OCI-LY7 (cell line): ENCODE data around the gene PRF1. TPM values are rescaled to one million over a fixed set of nuclear protein-coding genes. Genes with fewer than 3 reads are reported as not detected.

Source experiments
- BruUV-seq: library from RNA; stranded (reverse); fragments of 400-500 nt; replicated peaks from 2 replicates; lab custom pipeline; 2021; lab: Mats Ljungman, UMichigan
- CTCF ChIA-PET: fragments of 300-600 bp; sonication (Branson Sonifier 250); formaldehyde crosslinking; loops from one replicate; lab custom pipeline; 2022; ENCODE audit warnings: antibody characterized with exemption; ENCODE audit not compliant: unreplicated experiment; lab: Charles Lee
- POLR2A ChIA-PET: fragments of 300-600 bp; sonication (Branson Sonifier 250); formaldehyde crosslinking; loops from one replicate; lab custom pipeline; 2022; ENCODE audit warnings: antibody characterized with exemption; lab: Charles Lee
- DNase-seq: peaks from one replicate; pipeline ENCODE4 v3.0.0-alpha.2; 2015; ENCODE audit warnings: low spot score
- H2AFZ ChIP-seq: fragments of 200-600 bp; sonication (generic), shearing (Covaris generic); 2 replicates; pipeline ENCODE4 v1.6.1; 2014; ENCODE audit warnings: mild to moderate bottlenecking, antibody characterized with exemption, low read length, moderate library complexity
- H3K27ac ChIP-seq: fragments of 200-600 bp; sonication (generic); 2 replicates; pipeline ENCODE4 v1.5.1; 2014; ENCODE audit warnings: mixed run types, low read depth, mild to moderate bottlenecking, moderate library complexity, low read length, inconsistent platforms; ENCODE audit not compliant: poor library complexity, severe bottlenecking
- H3K36me3 ChIP-seq: fragments of 200-600 bp; sonication (generic); 2 replicates; pipeline ENCODE4 v1.6.1; 2014; ENCODE audit warnings: mild to moderate bottlenecking, antibody characterized with exemption, low read length, moderate library complexity, mixed read lengths; ENCODE audit not compliant: insufficient read depth
- H3K4me1 ChIP-seq: fragments of 200-600 bp; sonication (generic); 2 replicates; pipeline ENCODE4 v1.5.1; 2014; ENCODE audit warnings: mild to moderate bottlenecking, low read length; ENCODE audit not compliant: insufficient read depth, poor library complexity, severe bottlenecking
- H3K4me2 ChIP-seq: fragments of 200-600 bp; sonication (generic); 2 replicates; pipeline ENCODE4 v1.6.1; 2014; ENCODE audit warnings: mild to moderate bottlenecking, low read length
- H3K4me3 ChIP-seq: fragments of 200-600 bp; sonication (generic); 2 replicates; pipeline ENCODE4 v1.5.1; 2014; ENCODE audit warnings: mild to moderate bottlenecking, low read depth, low read length; ENCODE audit not compliant: poor library complexity, severe bottlenecking
- H3K79me2 ChIP-seq: fragments of 200-600 bp; sonication (generic); 2 replicates; pipeline ENCODE4 v1.6.1; 2016; ENCODE audit warnings: low read depth, mild to moderate bottlenecking, low read length, moderate library complexity, mixed read lengths; ENCODE audit not compliant: insufficient read depth
- H3K9me2 ChIP-seq: fragments of 200-600 bp; sonication (generic); 2 replicates; pipeline ENCODE4 v1.6.1; 2016; ENCODE audit warnings: mild to moderate bottlenecking, low read length, mixed read lengths; ENCODE audit not compliant: insufficient read depth
- H3K9me3 ChIP-seq: fragments of 200-600 bp; sonication (generic); 2 replicates; pipeline ENCODE4 v1.6.1; 2014; ENCODE audit warnings: mild to moderate bottlenecking, mixed run types, low read length, mixed read lengths
- H4K20me1 ChIP-seq: fragments of 200-600 bp; sonication (generic); 2 replicates; pipeline ENCODE4 v1.6.1; 2014; ENCODE audit warnings: mild to moderate bottlenecking, antibody characterized with exemption, low read length, moderate library complexity, mixed read lengths; ENCODE audit not compliant: insufficient read depth
- CTCF ChIP-seq: fragments of 200-600 bp; sonication (generic); conservative IDR thresholded peaks from 2 replicates; pipeline ENCODE4 v1.5.1; 2014; ENCODE audit warnings: mild to moderate bottlenecking, antibody characterized with exemption, low read length, moderate library complexity, mixed read lengths
- EZH2phosphoT487 ChIP-seq: fragments of 200-600 bp; sonication (generic); IDR thresholded peaks from 2 replicates; pipeline ENCODE4 v1.6.1; 2018; ENCODE audit warnings: low read depth, borderline replicate concordance, mild to moderate bottlenecking, mixed run types, antibody characterized with exemption, low read length, moderate library complexity, mixed read lengths
- intact Hi-C: fragments of 100-400 bp; cut with micrococcal nuclease; formaldehyde crosslinking; loops from one replicate; pipeline ENCODE4 v1.10.0; 2022; ENCODE audit not compliant: unreplicated experiment
- total RNA-seq, 2 experiments: library from RNA; depleted of rRNA in 1 of 2; stranded (reverse); fragments of >200 nt in 1 of 2; shearing (Covaris generic) in 1 of 2; gene quantifications; 2 replicates each; pipeline ENCODE4 v1.2.3, GENCODE V29; 2014 to 2022

Gene PRF1
- total RNA-seq, 2 experiments from 2014 or later, result 5.8 to 7.0 TPM

GRCh38 chr10:70595566-70596016 lies 7.0 kb downstream of the PRF1 start:
- no peaks in the 10 kb centered on the region for H3K36me3 ChIP-seq
- intact Hi-C loops, result no loop called here
- H3K9me3 ChIP-seq, result no peaks in the 10 kb centered on the region
- POLR2A ChIA-PET, result no interaction called here
- no peaks in the 10 kb centered on the region for H3K79me2 ChIP-seq
- no peak overlapping the region for H3K4me2 ChIP-seq
- H3K4me3 ChIP-seq, result no peak overlapping the region
- no peaks in the 10 kb centered on the region for H4K20me1 ChIP-seq
- H3K27ac ChIP-seq, result no peak overlapping the region
- BruUV-seq, result no TSS peak
- H3K4me1 ChIP-seq, result peaks cover 16% of the 10 kb centered on the region
- no peaks in the 10 kb centered on the region for H3K9me2 ChIP-seq
- DNase-seq, result no peak
- H2AFZ ChIP-seq, result no peak overlapping the region
- TF ChIP-seq EZH2phosphoT487, result no peak
- TF ChIP-seq CTCF, result no peak
- CTCF ChIA-PET, result no interaction called here

- no TSS peak for BruUV-seq
- H3K9me2 ChIP-seq, result no peaks in the 10 kb centered on the region
- H3K36me3 ChIP-seq, result no peaks in the 10 kb centered on the region
- H3K4me2 ChIP-seq, result no peak overlapping the region
- DNase-seq, result no peak
- ChIA-PET POLR2A (interaction anchor here (0.6 to 0.7 kb wide), 2 partner anchors 138 to 222 kb away, joined by 4 to 5 read pairs; no protein-coding TSS in a partner anchor), CTCF (no interaction called here)
- H4K20me1 ChIP-seq, result no peaks in the 10 kb centered on the region
- intact Hi-C loops, result no loop called here
- H3K79me2 ChIP-seq, result no peaks in the 10 kb centered on the region
- no peak overlapping the region for H3K27ac ChIP-seq
- no peaks in the 10 kb centered on the region for H3K9me3 ChIP-seq
- TF ChIP-seq CTCF (no peak), EZH2phosphoT487 (no peak)
- peaks cover 29% of the 10 kb centered on the region for H3K4me1 ChIP-seq
- H2AFZ ChIP-seq, result no peak overlapping the region
- no peak overlapping the region for H3K4me3 ChIP-seq
These were observed 8.4 kb downstream of the PRF1 start for GRCh38 chr10:70594161-70594560.

GRCh38 chr10:70593513-70593890 lies 9.0 kb downstream of the PRF1 start:
- BruUV-seq, result no TSS peak
- Histone ChIP-seq H3K79me2 (no peaks in the 10 kb centered on the region), H4K20me1 (no peaks in the 10 kb centered on the region), H2AFZ (no peak overlapping the region), H3K9me2 (no peaks in the 10 kb centered on the region), H3K4me3 (no peak overlapping the region), H3K36me3 (no peaks in the 10 kb centered on the region), H3K27ac (no peak overlapping the region), H3K4me1 (peaks cover 36% of the 10 kb centered on the region), H3K9me3 (no peaks in the 10 kb centered on the region), H3K4me2 (no peak overlapping the region)
- ChIA-PET POLR2A (interaction anchor here (0.6 kb wide), 1 partner anchor 11 kb away, joined by 3 read pairs; no protein-coding TSS in a partner anchor), CTCF (no interaction called here)
- intact Hi-C loops, result no loop called here
- no peak for DNase-seq
- no peak for TF ChIP-seq CTCF
- TF ChIP-seq EZH2phosphoT487, result no peak
